ENCODE measurements around the gene PSMA8.

GRCh38 chr18:26230497-26230896, 96.8 kb downstream of the PSMA8 start:
- TF ChIP-seq CTCF (conservative IDR thresholded peaks at IDR 0.05): no peak
- no peak for TF ChIP-seq EZH2 (IDR thresholded peaks at IDR 0.05; ENCODE audit: low read depth)
